ENCODE results near the gene NPLOC4.

Gene NPLOC4

DNA sequence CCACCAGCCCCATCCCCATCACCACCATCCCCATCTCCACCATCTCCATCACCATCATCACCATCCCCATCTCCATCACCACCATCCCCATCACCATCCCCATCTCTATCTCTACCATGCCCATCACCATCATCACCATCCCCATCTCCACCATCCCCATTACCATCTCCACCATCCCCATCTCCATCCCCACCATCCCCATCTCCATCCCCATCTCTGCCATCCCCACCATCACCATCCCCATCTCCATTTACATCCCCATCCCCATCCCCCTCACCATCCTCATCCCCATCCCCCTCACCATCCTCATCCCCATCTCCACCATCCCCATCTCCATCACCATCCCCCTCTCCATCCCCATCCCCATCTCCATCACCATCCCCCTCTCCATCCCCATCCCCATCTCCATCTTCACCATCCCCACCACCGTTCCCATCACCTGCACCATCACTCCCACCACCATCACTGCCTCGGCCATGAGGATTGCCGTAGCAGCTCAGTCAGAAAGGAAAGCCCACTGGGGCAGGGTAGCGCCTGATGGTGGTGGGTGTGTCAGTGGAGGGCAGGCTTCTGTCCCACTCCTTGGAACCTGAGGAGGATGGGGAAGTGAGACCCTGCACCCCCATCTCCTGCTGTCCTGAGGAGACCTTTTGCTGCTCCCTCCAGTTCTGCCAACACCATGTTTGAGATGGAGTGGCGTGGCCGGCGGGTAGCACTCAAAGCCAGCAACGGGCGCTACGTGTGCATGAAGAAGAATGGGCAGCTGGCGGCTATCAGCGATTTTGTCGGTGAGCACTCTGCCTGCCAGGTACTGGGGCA, 101.2 kb downstream of the NPLOC4 start:
- TF ChIP-seq, protein P1, sequence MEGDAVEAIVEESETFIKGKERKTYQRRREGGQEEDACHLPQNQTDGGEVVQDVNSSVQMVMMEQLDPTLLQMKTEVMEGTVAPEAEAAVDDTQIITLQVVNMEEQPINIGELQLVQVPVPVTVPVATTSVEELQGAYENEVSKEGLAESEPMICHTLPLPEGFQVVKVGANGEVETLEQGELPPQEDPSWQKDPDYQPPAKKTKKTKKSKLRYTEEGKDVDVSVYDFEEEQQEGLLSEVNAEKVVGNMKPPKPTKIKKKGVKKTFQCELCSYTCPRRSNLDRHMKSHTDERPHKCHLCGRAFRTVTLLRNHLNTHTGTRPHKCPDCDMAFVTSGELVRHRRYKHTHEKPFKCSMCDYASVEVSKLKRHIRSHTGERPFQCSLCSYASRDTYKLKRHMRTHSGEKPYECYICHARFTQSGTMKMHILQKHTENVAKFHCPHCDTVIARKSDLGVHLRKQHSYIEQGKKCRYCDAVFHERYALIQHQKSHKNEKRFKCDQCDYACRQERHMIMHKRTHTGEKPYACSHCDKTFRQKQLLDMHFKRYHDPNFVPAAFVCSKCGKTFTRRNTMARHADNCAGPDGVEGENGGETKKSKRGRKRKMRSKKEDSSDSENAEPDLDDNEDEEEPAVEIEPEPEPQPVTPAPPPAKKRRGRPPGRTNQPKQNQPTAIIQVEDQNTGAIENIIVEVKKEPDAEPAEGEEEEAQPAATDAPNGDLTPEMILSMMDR (IDR thresholded peaks at IDR 0.05; ENCODE audit: insufficient read depth, low read length, poor library complexity, severe bottlenecking): no peak
- TF ChIP-seq EZH2phosphoT487 (conservative IDR thresholded peaks at IDR 0.05; ENCODE audit: low read length): no peak
- Histone ChIP-seq H3K9ac (ENCODE audit: low read length) (no peak overlapping the region), H3K4me2 (ENCODE audit: low read depth, low read length, poor library complexity, severe bottlenecking) (no peak overlapping the region), H3K4me3 (ENCODE audit: insufficient read depth, low read length, poor library complexity, severe bottlenecking) (no peak overlapping the region), H4K20me1 (ENCODE audit: low read depth, low read length) (no peaks in the 10 kb centered on the region; the same call in 1 of the 2 replicates), H3K9me2 (replicated peaks; ENCODE audit: insufficient read depth, low read length) (no peaks in the 10 kb centered on the region), H3K27ac (ENCODE audit: low read depth, low read length) (no peak overlapping the region), H3K36me3 (ENCODE audit: low read length) (no peaks in the 10 kb centered on the region), H3K79me2 (ENCODE audit: insufficient read depth, low read length) (no peaks in the 10 kb centered on the region), H3F3A (ENCODE audit: insufficient read depth) (no peaks in the 10 kb centered on the region), H3K27me3 (ENCODE audit: low read length) (no peaks in the 10 kb centered on the region), H3K9me3 (ENCODE audit: insufficient read depth, low read length) (no peaks in the 10 kb centered on the region), H2AFZ (ENCODE audit: low read depth, low read length, severe bottlenecking) (no peak overlapping the region)

DNA sequence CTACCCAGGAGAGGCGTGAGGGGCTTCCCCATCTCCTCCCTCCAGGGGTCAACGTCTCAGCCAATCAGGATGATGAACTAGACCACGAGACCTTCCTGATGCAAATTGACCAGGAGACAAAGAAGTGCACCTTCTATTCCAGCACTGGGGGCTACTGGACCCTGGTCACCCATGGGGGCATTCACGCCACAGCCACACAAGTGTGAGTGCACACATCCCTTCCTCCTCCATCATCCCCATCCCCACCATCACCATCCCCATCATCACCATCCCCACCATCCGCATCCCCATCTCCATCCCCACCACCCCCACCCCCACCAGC, 101.9 kb downstream of the NPLOC4 start:
- Histone ChIP-seq H3K9ac (ENCODE audit: low read length) (no peak overlapping the region), H3K9me3 (ENCODE audit: insufficient read depth, low read length) (no peaks in the 10 kb centered on the region), H3K36me3 (ENCODE audit: low read length) (no peaks in the 10 kb centered on the region), H3F3A (ENCODE audit: insufficient read depth) (no peaks in the 10 kb centered on the region), H2AFZ (ENCODE audit: low read depth, low read length, severe bottlenecking) (no peak overlapping the region), H3K27me3 (ENCODE audit: low read length) (no peaks in the 10 kb centered on the region), H3K4me2 (ENCODE audit: low read depth, low read length, poor library complexity, severe bottlenecking) (no peak overlapping the region), H3K79me2 (ENCODE audit: insufficient read depth, low read length) (no peaks in the 10 kb centered on the region), H4K20me1 (ENCODE audit: low read depth, low read length) (no peaks in the 10 kb centered on the region; the same call in 1 of the 2 replicates), H3K27ac (ENCODE audit: low read depth, low read length) (no peak overlapping the region), H3K4me3 (ENCODE audit: insufficient read depth, low read length, poor library complexity, severe bottlenecking) (no peak overlapping the region), H3K9me2 (replicated peaks; ENCODE audit: insufficient read depth, low read length) (no peaks in the 10 kb centered on the region)
- TF ChIP-seq EZH2phosphoT487 (conservative IDR thresholded peaks at IDR 0.05; ENCODE audit: low read length): no peak
- TF ChIP-seq, protein P1 (IDR thresholded peaks at IDR 0.05; ENCODE audit: insufficient read depth, low read length, poor library complexity, severe bottlenecking): no peak

DNA sequence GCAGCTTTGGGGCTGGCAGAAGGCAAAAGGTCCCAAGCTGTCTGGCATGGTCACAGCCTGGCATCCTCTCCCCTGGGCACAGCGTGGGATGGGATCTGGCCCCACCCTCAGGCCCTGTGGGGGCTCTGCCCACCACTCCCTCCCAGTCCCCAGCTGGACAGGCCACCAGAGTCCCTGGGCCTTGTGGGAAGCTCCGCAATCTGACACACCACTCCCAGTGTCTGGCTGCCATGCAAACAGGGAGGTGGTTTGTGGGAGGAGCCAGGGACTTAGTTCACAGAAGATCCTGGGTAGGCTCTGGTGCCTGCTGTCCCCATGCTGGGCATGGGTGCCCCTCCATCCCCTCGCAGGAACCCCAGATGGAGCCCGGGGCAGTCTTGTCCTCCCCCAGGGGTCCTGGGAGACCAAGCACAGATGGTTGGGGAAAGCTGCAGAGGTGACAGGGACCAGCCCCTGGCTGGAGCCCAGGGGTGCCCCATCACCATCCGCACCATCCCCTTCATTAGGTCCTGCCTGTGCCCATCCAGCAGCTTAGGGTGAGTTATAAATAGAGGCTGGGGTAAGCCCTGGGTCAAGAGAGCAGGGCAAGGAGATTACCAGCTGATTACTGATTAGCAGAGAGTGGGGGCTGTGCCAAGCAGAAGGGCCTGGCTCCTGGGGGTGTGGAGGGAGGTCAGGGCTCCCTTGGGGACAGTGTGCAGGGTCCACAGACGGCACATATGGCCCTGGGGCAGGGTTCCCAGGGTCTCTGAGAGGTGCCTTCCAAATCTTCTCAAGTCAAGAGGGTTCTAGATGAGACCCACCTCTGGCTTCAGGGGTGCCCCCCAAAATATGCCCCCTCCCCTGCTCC, 102.5 kb downstream of the NPLOC4 start:
- Histone ChIP-seq H3K9me3 (ENCODE audit: insufficient read depth, low read length) (no peaks in the 10 kb centered on the region), H3K36me3 (ENCODE audit: low read length) (no peaks in the 10 kb centered on the region), H3K27me3 (ENCODE audit: low read length) (no peaks in the 10 kb centered on the region), H2AFZ (ENCODE audit: low read depth, low read length, severe bottlenecking) (no peak overlapping the region), H3K9me2 (replicated peaks; ENCODE audit: insufficient read depth, low read length) (no peaks in the 10 kb centered on the region), H4K20me1 (ENCODE audit: low read depth, low read length) (no peaks in the 10 kb centered on the region; the same call in 1 of the 2 replicates), H3K4me2 (ENCODE audit: low read depth, low read length, poor library complexity, severe bottlenecking) (no peak overlapping the region), H3K79me2 (ENCODE audit: insufficient read depth, low read length) (no peaks in the 10 kb centered on the region), H3K4me3 (ENCODE audit: insufficient read depth, low read length, poor library complexity, severe bottlenecking) (no peak overlapping the region), H3K27ac (ENCODE audit: low read depth, low read length) (no peak overlapping the region), H3K9ac (ENCODE audit: low read length) (no peak overlapping the region), H3F3A (ENCODE audit: insufficient read depth) (no peaks in the 10 kb centered on the region)
- no peak for TF ChIP-seq EZH2phosphoT487 (conservative IDR thresholded peaks at IDR 0.05; ENCODE audit: low read length)
- TF ChIP-seq, protein P1 (IDR thresholded peaks at IDR 0.05; ENCODE audit: insufficient read depth, low read length, poor library complexity, severe bottlenecking): no peak
